HFF-Myc (cell line): ENCODE measurements around the gene GPR18.

ENCODE experiments used
- DNase-seq: peaks from one replicate; pipeline ENCODE4 v3.0.0-alpha.2; 2011; ENCODE audit warnings: low read depth; ENCODE audit errors: extremely low read depth
- H3K4me3 ChIP-seq: replicated peaks from 2 replicates; pipeline ENCODE4 v1.5.1; 2011; ENCODE audit warnings: low read depth, mild to moderate bottlenecking, control low read depth, low read length
- TF ChIP-seq, protein P1 (sequence below): IDR thresholded peaks from 2 replicates; pipeline ENCODE4 v1.5.1; 2012; ENCODE audit warnings: mild to moderate bottlenecking, low read depth, low read length, control low read depth; ENCODE audit errors: missing control alignments

GPR18 gene

DNA sequence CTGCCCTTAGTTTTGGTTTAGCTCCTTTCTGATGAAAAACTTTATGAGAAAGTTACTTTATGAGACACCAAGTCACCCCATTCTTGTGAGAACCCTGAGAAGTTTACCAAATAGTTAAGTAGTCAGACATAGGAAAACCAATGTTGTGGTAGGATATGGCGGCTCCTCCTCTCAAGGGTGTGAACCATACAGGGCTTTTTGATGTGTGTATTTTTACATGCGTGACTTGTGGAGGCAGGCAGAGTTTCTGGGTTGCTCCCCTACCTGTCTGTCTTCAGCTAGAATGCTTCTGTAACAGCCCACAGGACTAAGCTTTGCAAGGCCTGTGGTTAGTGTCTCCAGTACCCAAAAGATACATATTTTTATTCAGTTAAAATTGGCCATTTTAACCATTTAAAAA is 39.2 kb downstream of the GPR18 start:
- TF ChIP-seq, protein P1, sequence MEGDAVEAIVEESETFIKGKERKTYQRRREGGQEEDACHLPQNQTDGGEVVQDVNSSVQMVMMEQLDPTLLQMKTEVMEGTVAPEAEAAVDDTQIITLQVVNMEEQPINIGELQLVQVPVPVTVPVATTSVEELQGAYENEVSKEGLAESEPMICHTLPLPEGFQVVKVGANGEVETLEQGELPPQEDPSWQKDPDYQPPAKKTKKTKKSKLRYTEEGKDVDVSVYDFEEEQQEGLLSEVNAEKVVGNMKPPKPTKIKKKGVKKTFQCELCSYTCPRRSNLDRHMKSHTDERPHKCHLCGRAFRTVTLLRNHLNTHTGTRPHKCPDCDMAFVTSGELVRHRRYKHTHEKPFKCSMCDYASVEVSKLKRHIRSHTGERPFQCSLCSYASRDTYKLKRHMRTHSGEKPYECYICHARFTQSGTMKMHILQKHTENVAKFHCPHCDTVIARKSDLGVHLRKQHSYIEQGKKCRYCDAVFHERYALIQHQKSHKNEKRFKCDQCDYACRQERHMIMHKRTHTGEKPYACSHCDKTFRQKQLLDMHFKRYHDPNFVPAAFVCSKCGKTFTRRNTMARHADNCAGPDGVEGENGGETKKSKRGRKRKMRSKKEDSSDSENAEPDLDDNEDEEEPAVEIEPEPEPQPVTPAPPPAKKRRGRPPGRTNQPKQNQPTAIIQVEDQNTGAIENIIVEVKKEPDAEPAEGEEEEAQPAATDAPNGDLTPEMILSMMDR, result no peak
- DNase-seq, result no peak
- no peak overlapping the region for H3K4me3 ChIP-seq

DNA sequence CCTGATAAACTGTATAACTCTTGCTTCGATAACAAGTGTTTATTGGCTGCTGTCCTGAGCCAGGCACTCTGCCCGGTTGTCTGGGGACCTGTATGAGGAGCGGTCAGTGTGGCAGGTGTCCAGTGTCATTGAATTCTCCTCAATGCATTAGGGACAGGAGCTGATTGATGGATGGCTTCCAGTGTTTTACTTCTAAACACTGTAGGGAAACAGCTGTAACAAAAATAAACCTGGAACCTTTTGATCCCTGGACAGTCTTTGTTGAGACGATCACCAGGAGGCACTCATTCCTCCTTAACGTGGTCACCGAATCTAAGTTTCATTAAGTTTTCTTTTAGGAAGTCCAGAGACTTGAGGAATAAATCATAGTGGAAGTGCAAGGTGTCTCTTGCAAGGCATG is 39.6 kb downstream of the GPR18 start:
- TF ChIP-seq, protein P1, result no peak

DNA sequence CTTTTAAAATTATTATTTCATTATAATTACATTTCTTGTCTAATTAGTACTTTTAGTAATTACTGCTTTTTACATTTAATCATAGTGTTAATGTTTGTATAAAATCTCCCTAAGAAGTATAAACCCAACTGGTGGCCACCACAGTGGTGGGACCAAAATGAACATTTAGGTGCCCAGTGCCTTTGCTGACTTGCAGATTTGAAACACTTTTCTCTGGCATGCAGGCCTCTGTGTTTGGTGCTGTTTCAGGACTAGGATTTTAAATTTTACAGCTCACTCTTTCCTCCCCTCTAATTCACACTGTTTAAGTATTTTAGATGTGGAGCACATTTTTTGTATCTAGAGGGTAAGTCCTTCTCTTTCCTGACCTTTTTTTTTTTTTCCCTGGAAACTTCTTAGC is 40.1 kb downstream of the GPR18 start:
- DNase-seq, result no peak
- TF ChIP-seq, protein P1, result no peak
- H3K4me3 ChIP-seq, result no peak overlapping the region

More for the DNA sequence above, 39.6 kb downstream of the GPR18 start:
- DNase-seq, result no peak
- H3K4me3 ChIP-seq, result no peak overlapping the region

DNA sequence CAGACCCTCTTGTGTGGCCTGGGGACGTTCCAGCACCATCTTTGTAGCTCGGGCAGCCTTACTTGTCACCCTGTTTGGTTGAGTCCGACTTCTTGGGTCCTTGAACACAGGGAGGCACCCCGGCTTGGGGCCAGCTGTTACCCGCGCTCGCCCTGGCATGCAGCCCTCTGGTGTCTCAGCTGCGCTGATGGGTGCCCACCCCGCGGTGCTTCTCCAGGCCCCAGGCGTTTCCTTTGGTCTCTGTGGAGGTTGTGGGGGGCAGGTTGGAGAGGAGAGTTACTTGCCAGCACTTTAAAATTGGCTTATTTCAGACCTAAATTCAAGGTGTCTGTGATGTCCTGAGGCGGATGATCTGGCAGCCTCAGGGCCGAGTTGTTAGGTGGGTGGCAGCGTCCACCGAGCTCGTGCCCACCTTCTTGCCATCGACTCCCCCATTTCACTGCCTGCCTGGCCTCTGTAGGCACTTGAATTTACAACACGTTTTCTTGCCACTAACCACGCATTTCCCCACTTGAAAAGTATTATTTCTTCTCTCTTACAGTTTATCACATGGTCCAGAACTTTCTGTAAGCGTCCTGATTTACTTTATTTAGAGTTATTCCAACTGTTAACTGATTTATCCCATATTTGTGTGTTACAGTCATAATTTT is 40.6 kb downstream of the GPR18 start:
- TF ChIP-seq, protein P1, result no peak
- H3K4me3 ChIP-seq, result no peak overlapping the region
- no peak for DNase-seq

DNA sequence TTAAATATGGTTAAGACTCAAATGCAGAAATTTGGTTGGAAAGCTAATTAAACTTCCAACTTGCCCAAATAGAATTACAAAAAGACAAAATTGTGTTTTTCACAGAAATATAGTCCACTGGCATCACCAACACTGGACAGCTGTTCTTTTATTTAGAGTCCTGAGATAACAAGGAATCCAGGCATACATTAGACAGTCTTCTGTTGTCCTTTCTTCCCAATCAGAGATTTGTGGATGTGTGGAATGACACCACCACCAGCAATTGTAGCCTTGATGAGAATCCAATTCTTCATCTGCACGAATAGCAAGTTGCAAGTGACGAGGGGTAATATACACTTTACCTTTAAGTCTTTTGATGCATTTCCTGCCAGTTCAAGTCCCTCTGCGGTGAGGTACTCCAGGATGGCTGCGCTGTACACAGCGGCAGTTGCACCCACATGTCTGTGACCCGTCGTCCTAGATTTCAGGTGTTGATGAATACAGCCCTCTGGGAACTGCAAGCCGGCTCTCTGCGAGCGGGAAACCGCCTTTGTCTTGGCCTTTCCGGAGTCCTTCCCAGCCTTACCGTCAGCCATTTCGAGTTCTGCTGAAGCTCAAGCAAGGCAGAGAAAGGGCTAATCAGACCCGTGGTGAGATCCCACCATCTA is 42.9 kb downstream of the GPR18 start:
- H3K4me3 ChIP-seq, result no peak overlapping the region
- TF ChIP-seq, protein P1, result no peak
- no peak for DNase-seq

DNA sequence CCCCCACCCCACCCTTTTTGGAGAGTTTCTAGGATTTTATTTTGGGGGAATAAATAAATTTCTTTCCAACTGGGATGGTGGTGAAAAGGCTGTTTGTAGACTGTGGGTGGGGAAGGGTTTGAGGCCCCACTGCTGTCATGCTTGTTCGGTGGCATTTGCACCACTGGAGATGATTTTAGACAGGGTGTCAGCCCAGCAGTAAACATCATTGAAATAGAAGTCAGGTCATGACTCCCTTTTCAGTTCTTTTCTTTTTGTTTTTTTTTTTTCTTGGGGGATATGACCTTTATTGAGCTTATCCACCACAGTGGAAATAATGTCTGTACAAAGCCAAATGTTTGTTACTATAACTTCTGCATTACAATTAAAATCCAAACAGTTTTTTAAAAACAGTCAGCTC is 43.4 kb downstream of the GPR18 start:
- TF ChIP-seq, protein P1, result no peak
- no peak overlapping the region for H3K4me3 ChIP-seq
- no peak for DNase-seq
